ENCODE results near the gene RTL5.

DNA sequence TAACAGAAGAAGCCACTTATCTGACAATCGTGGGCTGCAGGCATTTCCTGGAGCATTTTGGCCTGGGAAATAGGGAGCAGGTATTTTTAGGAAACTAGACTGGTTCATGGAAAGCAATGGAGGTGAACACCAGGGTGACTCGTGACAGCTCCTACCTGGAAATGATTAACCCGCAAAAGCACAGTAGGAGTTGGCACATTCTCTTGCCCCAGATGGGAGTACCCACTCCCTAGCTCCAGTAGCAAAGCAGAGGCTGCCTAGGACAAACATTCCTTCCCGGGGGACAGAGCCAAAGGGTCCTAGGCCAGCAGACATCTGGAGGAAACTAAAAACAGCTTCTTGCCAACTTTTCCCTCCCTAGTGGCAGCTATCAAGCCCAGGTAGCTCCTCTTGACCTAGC, 29.0 kb downstream of the RTL5 start:
- TF ChIP-seq, protein P1, sequence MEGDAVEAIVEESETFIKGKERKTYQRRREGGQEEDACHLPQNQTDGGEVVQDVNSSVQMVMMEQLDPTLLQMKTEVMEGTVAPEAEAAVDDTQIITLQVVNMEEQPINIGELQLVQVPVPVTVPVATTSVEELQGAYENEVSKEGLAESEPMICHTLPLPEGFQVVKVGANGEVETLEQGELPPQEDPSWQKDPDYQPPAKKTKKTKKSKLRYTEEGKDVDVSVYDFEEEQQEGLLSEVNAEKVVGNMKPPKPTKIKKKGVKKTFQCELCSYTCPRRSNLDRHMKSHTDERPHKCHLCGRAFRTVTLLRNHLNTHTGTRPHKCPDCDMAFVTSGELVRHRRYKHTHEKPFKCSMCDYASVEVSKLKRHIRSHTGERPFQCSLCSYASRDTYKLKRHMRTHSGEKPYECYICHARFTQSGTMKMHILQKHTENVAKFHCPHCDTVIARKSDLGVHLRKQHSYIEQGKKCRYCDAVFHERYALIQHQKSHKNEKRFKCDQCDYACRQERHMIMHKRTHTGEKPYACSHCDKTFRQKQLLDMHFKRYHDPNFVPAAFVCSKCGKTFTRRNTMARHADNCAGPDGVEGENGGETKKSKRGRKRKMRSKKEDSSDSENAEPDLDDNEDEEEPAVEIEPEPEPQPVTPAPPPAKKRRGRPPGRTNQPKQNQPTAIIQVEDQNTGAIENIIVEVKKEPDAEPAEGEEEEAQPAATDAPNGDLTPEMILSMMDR (IDR thresholded peaks at IDR 0.05; ENCODE audit: poor library complexity) = no peak
- TF ChIP-seq EZH2phosphoT487 (IDR thresholded peaks at IDR 0.05; ENCODE audit: low read depth, severe bottlenecking, unreplicated experiment) = no peak
